Sigmoid colon (tissue), 4 donors: ENCODE measurements around the gene FOXK2.

Experiments used
- EP300 ChIP-seq, 4 donors: sonication (generic); formaldehyde crosslinking; IDR thresholded peaks; one replicate each; pipeline ENCODE4 v1.6.1; 2017; ENCODE audit warnings: antibody characterized with exemption in 4 of 4
- POLR2A ChIP-seq, 2 donors: fragments of 450-650 bp; IDR thresholded peaks; one replicate each; pipeline ENCODE4 v1.6.1; 2016; ENCODE audit warnings: antibody characterized with exemption in 2 of 2, mild to moderate bottlenecking in 2 of 2, moderate library complexity in 2 of 2
- TF ChIP-seq, protein P1 (sequence below), 4 experiments: fragments of 450-650 bp in 3 of 4; fragments of 200-600 bp in 1 of 4; IDR thresholded peaks; one replicate each; pipeline ENCODE4 v1.5.1; 2016 to 2019; ENCODE audit warnings: antibody characterized with exemption in 4 of 4, mild to moderate bottlenecking in 3 of 4, moderate library complexity in 2 of 4

DNA sequence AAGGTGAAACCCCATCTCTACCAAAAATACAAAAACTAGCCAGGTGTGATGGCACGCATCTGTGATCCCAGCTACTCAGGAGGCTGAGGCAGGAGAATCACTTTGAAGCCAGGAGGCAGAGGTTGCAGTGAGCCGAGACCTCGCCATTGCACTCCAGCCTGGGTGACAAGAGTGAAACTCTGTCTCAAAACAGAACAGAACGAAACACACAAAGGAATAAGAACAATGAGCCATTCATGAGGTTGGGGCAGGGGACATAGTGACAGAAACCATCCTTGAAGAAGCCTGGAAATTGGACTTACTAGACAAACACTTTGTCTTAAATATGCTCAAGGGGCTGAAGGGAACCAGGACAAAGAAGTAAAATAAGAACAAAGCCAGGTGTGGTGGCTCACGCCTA lies 89.3 kb downstream of the FOXK2 start:
- TF ChIP-seq POLR2A (IDR thresholded peaks at IDR 0.05): no peak
- TF ChIP-seq, protein P1, sequence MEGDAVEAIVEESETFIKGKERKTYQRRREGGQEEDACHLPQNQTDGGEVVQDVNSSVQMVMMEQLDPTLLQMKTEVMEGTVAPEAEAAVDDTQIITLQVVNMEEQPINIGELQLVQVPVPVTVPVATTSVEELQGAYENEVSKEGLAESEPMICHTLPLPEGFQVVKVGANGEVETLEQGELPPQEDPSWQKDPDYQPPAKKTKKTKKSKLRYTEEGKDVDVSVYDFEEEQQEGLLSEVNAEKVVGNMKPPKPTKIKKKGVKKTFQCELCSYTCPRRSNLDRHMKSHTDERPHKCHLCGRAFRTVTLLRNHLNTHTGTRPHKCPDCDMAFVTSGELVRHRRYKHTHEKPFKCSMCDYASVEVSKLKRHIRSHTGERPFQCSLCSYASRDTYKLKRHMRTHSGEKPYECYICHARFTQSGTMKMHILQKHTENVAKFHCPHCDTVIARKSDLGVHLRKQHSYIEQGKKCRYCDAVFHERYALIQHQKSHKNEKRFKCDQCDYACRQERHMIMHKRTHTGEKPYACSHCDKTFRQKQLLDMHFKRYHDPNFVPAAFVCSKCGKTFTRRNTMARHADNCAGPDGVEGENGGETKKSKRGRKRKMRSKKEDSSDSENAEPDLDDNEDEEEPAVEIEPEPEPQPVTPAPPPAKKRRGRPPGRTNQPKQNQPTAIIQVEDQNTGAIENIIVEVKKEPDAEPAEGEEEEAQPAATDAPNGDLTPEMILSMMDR (IDR thresholded peaks at IDR 0.05): no peak
- TF ChIP-seq EP300 (IDR thresholded peaks at IDR 0.05): no peak
